ENCODE results near the gene MICAL2. TPM values are rescaled to one million over a fixed set of nuclear protein-coding genes. Genes with fewer than 3 reads are reported as not detected.

Gene MICAL2
- total and polyA plus RNA-seq, 3 experiments from 2014 or later = 32.4 to 147 (median 146) TPM

GRCh38 chr11:12074529-12075195, 35.7 kb upstream of the MICAL2 start:
- Mint-ChIP-seq H3K4me1 (peaks cover 13 to 17% (median 15%) of the 10 kb centered on the region in 3 donors), H3K9me3 (no peaks in the 10 kb centered on the region), H3K27me3 (peaks cover 0 to 4% of the 10 kb centered on the region in 2 donors), H3K36me3 (peaks cover 0 to 2% (median 0%) of the 10 kb centered on the region in 3 donors), H3K4me3 (no peak overlapping the region), H3K27ac (peak overlapping the region in 1 of 8 donors; percentile 77)
- ChIA-PET CTCF (interaction anchor here (1.0 kb wide), 1 partner anchor 13 kb away, joined by 3 read pairs; no protein-coding TSS in a partner anchor), POLR2A (interaction anchor here (0.5 kb wide), 1 partner anchor 10 kb away, joined by 4 read pairs; no protein-coding TSS in a partner anchor)
- no peaks in the 10 kb centered on the region for H3K9me3 ChIP-seq (ENCODE audit: low read length)
- H3K36me3 ChIP-seq (ENCODE audit: insufficient read depth, low read length) = no peaks in the 10 kb centered on the region
- no peaks in the 10 kb centered on the region for H3K27me3 ChIP-seq (ENCODE audit: insufficient read depth, low read length, poor library complexity, severe bottlenecking)
- H3K4me1 ChIP-seq (ENCODE audit: insufficient read depth, low read length) = no peaks in the 10 kb centered on the region
- H3K4me3 ChIP-seq (ENCODE audit: low read length) = no peak overlapping the region
- no peak for DNase-seq
- H3K27ac ChIP-seq (ENCODE audit: low read depth, low read length) = no peak overlapping the region

GRCh38 chr11:12075291-12075690, 35.1 kb upstream of the MICAL2 start:
- Histone ChIP-seq H3K9me3 (ENCODE audit: low read length) (no peaks in the 10 kb centered on the region), H3K4me1 (ENCODE audit: insufficient read depth, low read length) (no peaks in the 10 kb centered on the region), H3K27ac (ENCODE audit: low read depth, low read length) (no peak overlapping the region), H3K27me3 (ENCODE audit: insufficient read depth, low read length, poor library complexity, severe bottlenecking) (no peaks in the 10 kb centered on the region), H3K4me3 (ENCODE audit: low read length) (no peak overlapping the region), H3K36me3 (ENCODE audit: insufficient read depth, low read length) (no peaks in the 10 kb centered on the region)
- Mint-ChIP-seq H3K4me3 (no peak overlapping the region), H3K36me3 (peaks cover 0 to 2% (median 0%) of the 10 kb centered on the region in 3 donors), H3K9me3 (no peaks in the 10 kb centered on the region), H3K27ac (peak overlapping the region in 1 of 8 donors; percentile 77), H3K4me1 (peaks cover 13 to 15% (median 15%) of the 10 kb centered on the region in 3 donors), H3K27me3 (peaks cover 0 to 4% of the 10 kb centered on the region in 2 donors)
- CTCF ChIA-PET = no interaction called here
- no peak for DNase-seq
- POLR2A ChIA-PET = no interaction called here

- Histone ChIP-seq H3K9me3 (ENCODE audit: low read length) (no peaks in the 10 kb centered on the region), H3K27me3 (ENCODE audit: insufficient read depth, low read length, poor library complexity, severe bottlenecking) (no peaks in the 10 kb centered on the region), H3K36me3 (ENCODE audit: insufficient read depth, low read length) (no peaks in the 10 kb centered on the region), H3K27ac (ENCODE audit: low read depth, low read length) (no peak overlapping the region), H3K4me3 (ENCODE audit: low read length) (no peak overlapping the region), H3K4me1 (ENCODE audit: insufficient read depth, low read length) (no peaks in the 10 kb centered on the region)
- DNase-seq = no peak
- H3K9me3 Mint-ChIP-seq = no peaks in the 10 kb centered on the region
- peaks cover 6 to 7% (median 7%) of the 10 kb centered on the region in 3 donors for H3K4me1 Mint-ChIP-seq
- H3K36me3 Mint-ChIP-seq = peaks cover 0 to 2% (median 0%) of the 10 kb centered on the region in 3 donors
- ChIA-PET POLR2A (no interaction called here), CTCF (no interaction called here)
- no peak overlapping the region for H3K4me3 Mint-ChIP-seq
- no peak overlapping the region for H3K27ac Mint-ChIP-seq
- H3K27me3 Mint-ChIP-seq = peaks cover 0 to 4% of the 10 kb centered on the region in 2 donors
Observed at GRCh38 chr11:12075822-12076821, 34.3 kb upstream of the MICAL2 start.

- Histone ChIP-seq H3K4me3 (ENCODE audit: low read length) (no peak overlapping the region), H3K27ac (ENCODE audit: low read depth, low read length) (no peak overlapping the region), H3K36me3 (ENCODE audit: insufficient read depth, low read length) (no peaks in the 10 kb centered on the region), H3K27me3 (ENCODE audit: insufficient read depth, low read length, poor library complexity, severe bottlenecking) (no peaks in the 10 kb centered on the region), H3K4me1 (ENCODE audit: insufficient read depth, low read length) (no peaks in the 10 kb centered on the region), H3K9me3 (ENCODE audit: low read length) (no peaks in the 10 kb centered on the region)
- Mint-ChIP-seq H3K27ac (peak overlapping the region in 1 of 8 donors; percentile 35), H3K36me3 (peaks cover 0 to 2% (median 0%) of the 10 kb centered on the region in 3 donors), H3K27me3 (peaks cover 0 to 4% of the 10 kb centered on the region in 2 donors), H3K4me3 (no peak overlapping the region), H3K9me3 (no peaks in the 10 kb centered on the region), H3K4me1 (no peaks in the 10 kb centered on the region)
- DNase-seq = no peak
- ChIA-PET POLR2A (no interaction called here), CTCF (no interaction called here)
Observed at GRCh38 chr11:12076840-12077534, 33.4 kb upstream of the MICAL2 start.

- ChIA-PET POLR2A (no interaction called here), CTCF (interaction anchor here (0.6 kb wide), 1 partner anchor 158 kb away, joined by 3 read pairs; no protein-coding TSS in a partner anchor)
- no peak for DNase-seq
- Histone ChIP-seq H3K9me3 (ENCODE audit: low read length) (no peaks in the 10 kb centered on the region), H3K4me3 (ENCODE audit: low read length) (no peak overlapping the region), H3K27ac (ENCODE audit: low read depth, low read length) (no peak overlapping the region), H3K4me1 (ENCODE audit: insufficient read depth, low read length) (no peaks in the 10 kb centered on the region), H3K27me3 (ENCODE audit: insufficient read depth, low read length, poor library complexity, severe bottlenecking) (no peaks in the 10 kb centered on the region), H3K36me3 (ENCODE audit: insufficient read depth, low read length) (no peaks in the 10 kb centered on the region)
- Mint-ChIP-seq H3K27me3 (peaks cover 0 to 4% of the 10 kb centered on the region in 2 donors), H3K4me1 (no peaks in the 10 kb centered on the region), H3K27ac (peak overlapping the region in 2 of 8 donors; percentile 35 to 80), H3K36me3 (peaks cover 0 to 2% (median 0%) of the 10 kb centered on the region in 3 donors), H3K4me3 (no peak overlapping the region), H3K9me3 (no peaks in the 10 kb centered on the region)
Observed at GRCh38 chr11:12077535-12078280, 32.7 kb upstream of the MICAL2 start.

- H3K27ac ChIP-seq (ENCODE audit: low read depth, low read length) = no peak overlapping the region
- Mint-ChIP-seq H3K36me3 (peaks cover 0 to 2% (median 0%) of the 10 kb centered on the region in 3 donors), H3K4me3 (no peak overlapping the region), H3K27ac (no peak overlapping the region), H3K9me3 (peaks cover 0 to 3% (median 0%) of the 10 kb centered on the region in 5 donors), H3K4me1 (peaks cover 7 to 10% (median 8%) of the 10 kb centered on the region in 3 donors), H3K27me3 (peaks cover 0 to 4% of the 10 kb centered on the region in 2 donors)
- no peak overlapping the region for H3K4me3 ChIP-seq (ENCODE audit: low read length)
- H3K36me3 ChIP-seq (ENCODE audit: insufficient read depth, low read length) = no peaks in the 10 kb centered on the region
- no peaks in the 10 kb centered on the region for H3K27me3 ChIP-seq (ENCODE audit: insufficient read depth, low read length, poor library complexity, severe bottlenecking)
- no peaks in the 10 kb centered on the region for H3K4me1 ChIP-seq (ENCODE audit: insufficient read depth, low read length)
- ChIA-PET POLR2A (no interaction called here), CTCF (no interaction called here)
- no peak for DNase-seq
- no peaks in the 10 kb centered on the region for H3K9me3 ChIP-seq (ENCODE audit: low read length)
Observed at GRCh38 chr11:12079726-12080556, 30.4 kb upstream of the MICAL2 start.

GRCh38 chr11:12083380-12083779, 27.0 kb upstream of the MICAL2 start:
- H3K4me3 Mint-ChIP-seq = no peak overlapping the region
- no peaks in the 10 kb centered on the region for H3K27me3 Mint-ChIP-seq
- H3K9me3 Mint-ChIP-seq = peaks cover 0 to 3% (median 0%) of the 10 kb centered on the region in 5 donors
- H3K27ac Mint-ChIP-seq = peak overlapping the region in 1 of 8 donors; percentile 53
- H3K4me1 Mint-ChIP-seq = peaks cover 41 to 44% (median 42%) of the 10 kb centered on the region in 3 donors
- ChIA-PET POLR2A (no interaction called here), CTCF (interaction anchor here (1.3 kb wide), 1 partner anchor 198 kb away, joined by 5 read pairs; no protein-coding TSS in a partner anchor)
- H3K9me3 ChIP-seq (ENCODE audit: low read length) = no peaks in the 10 kb centered on the region
- no peak overlapping the region for H3K4me3 ChIP-seq (ENCODE audit: low read length)
- no peaks in the 10 kb centered on the region for H3K36me3 Mint-ChIP-seq
- H3K27ac ChIP-seq (ENCODE audit: low read depth, low read length) = no peak overlapping the region
- peaks cover 32% of the 10 kb centered on the region for H3K4me1 ChIP-seq (ENCODE audit: insufficient read depth, low read length)
- H3K36me3 ChIP-seq (ENCODE audit: insufficient read depth, low read length) = no peaks in the 10 kb centered on the region
- no peaks in the 10 kb centered on the region for H3K27me3 ChIP-seq (ENCODE audit: insufficient read depth, low read length, poor library complexity, severe bottlenecking)
- no peak for DNase-seq
